GM12878 (cell line): ENCODE results near the gene ASIC2. TPM values are rescaled to one million over a fixed set of nuclear protein-coding genes. Genes with fewer than 3 reads are reported as not detected.

Experiments
- ATAC-seq: fragments of 200-7000 bp; cut with Tn5 transposase; 3 replicates; pipeline ENCODE4 v1.9.1; 2020; ENCODE audit warnings: mild to moderate bottlenecking, moderate library complexity
- BruUV-seq: library from RNA; stranded (reverse); fragments of 400-500 nt; replicated peaks from 2 replicates; lab custom pipeline; 2021; lab: Mats Ljungman, UMichigan
- CTCF ChIA-PET: fragments of 300-600 bp; sonication (Branson Sonifier 250); formaldehyde crosslinking; extraction: SDS; loops from one replicate; lab custom pipeline; 2021; ENCODE audit warnings: inconsistent platforms; lab: Yijun Ruan, JAX
- POLR2A ChIA-PET: fragments of 350-600 bp; formaldehyde crosslinking; extraction: SDS; loops from one replicate; lab custom pipeline; 2021; ENCODE audit warnings: inconsistent platforms; lab: Charles Lee
- RAD21 ChIA-PET: fragments of 300-600 bp; sonication (Branson Sonifier 250); formaldehyde crosslinking; loops from one replicate; lab custom pipeline; 2023; ENCODE audit warnings: antibody characterized with exemption; ENCODE audit not compliant: unreplicated experiment; lab: Charles Lee
- SMC1A ChIA-PET: fragments of 300-600 bp; sonication (Branson Sonifier 250); formaldehyde crosslinking; loops from one replicate; lab custom pipeline; 2023; ENCODE audit not compliant: unreplicated experiment, uncharacterized antibody; lab: Charles Lee
- DNase-seq: peaks from one replicate; pipeline ENCODE4 v3.0.0-alpha.2; 2011; ENCODE audit warnings: low read depth, low spot score
- FAIRE-seq: peaks from 3 replicates; lab custom pipeline; 2011; peaks lifted over from hg19 to GRCh38; lab: Jason Lieb, UNC
- H2AFZ ChIP-seq: 2 replicates; pipeline ENCODE4 v1.6.0; 2011; ENCODE audit warnings: low read depth, low read length, control low read depth; ENCODE audit not compliant: control insufficient read depth
- H3K27ac ChIP-seq: 2 replicates; pipeline ENCODE4 v1.5.1; 2011; ENCODE audit warnings: control low read depth; ENCODE audit not compliant: control insufficient read depth, insufficient read depth
- H3K27me3 ChIP-seq, 2 experiments: replicated peaks in 1 of 2; 2 replicates each; pipeline versions ENCODE4 v1.6.0 to v1.6.1; 2011; ENCODE audit warnings: low read length in 1 of 2; ENCODE audit not compliant: control insufficient read depth in 2 of 2, insufficient read depth in 2 of 2
- H3K36me3 ChIP-seq, 2 experiments: 2 replicates each; pipeline ENCODE4 v1.5.1; 2011; ENCODE audit warnings: low read length in 1 of 2; ENCODE audit not compliant: control insufficient read depth in 2 of 2, insufficient read depth in 2 of 2
- H3K4me1 ChIP-seq: 2 replicates; pipeline ENCODE4 v1.6.1; 2011; ENCODE audit warnings: mild to moderate bottlenecking, low read length, moderate library complexity, mixed read lengths; ENCODE audit not compliant: control insufficient read depth, insufficient read depth
- H3K4me2 ChIP-seq: 2 replicates; pipeline ENCODE4 v1.6.0; 2011; ENCODE audit warnings: control low read depth; ENCODE audit not compliant: control insufficient read depth, insufficient read depth
- H3K4me3 ChIP-seq: fragments of 200-600 bp; sonication (generic); 2 replicates; pipeline ENCODE4 v1.5.1; 2016
- H3K79me2 ChIP-seq: 2 replicates; pipeline ENCODE4 v1.6.0; 2011; ENCODE audit warnings: low read length; ENCODE audit not compliant: control insufficient read depth, insufficient read depth
- H3K9ac ChIP-seq: 2 replicates; pipeline ENCODE4 v1.8.0; 2011; ENCODE audit warnings: low read length, control low read depth, mixed read lengths; ENCODE audit not compliant: control insufficient read depth, insufficient read depth
- H3K9me3 ChIP-seq: replicated peaks from 3 replicates; pipeline ENCODE4 v1.5.1; 2011; ENCODE audit warnings: mild to moderate bottlenecking, low read length; ENCODE audit not compliant: control insufficient read depth, insufficient read depth
- H4K20me1 ChIP-seq: 2 replicates; pipeline ENCODE4 v1.6.0; 2011; ENCODE audit not compliant: control insufficient read depth, insufficient read depth
- BCL11A ChIP-seq: IDR thresholded peaks from 2 replicates; pipeline ENCODE4 v1.6.1; 2011; ENCODE audit warnings: low read depth, low read length
- BMI1 ChIP-seq: fragments of 450-650 bp; IDR thresholded peaks from 2 replicates; pipeline ENCODE4 v1.6.1; 2016; ENCODE audit warnings: mild to moderate bottlenecking, moderate library complexity, borderline replicate concordance
- HDAC6 ChIP-seq: fragments of 200-600 bp; sonication (generic); IDR thresholded peaks from one replicate; pipeline ENCODE4 v1.8.0; 2017; ENCODE audit warnings: antibody characterized with exemption; ENCODE audit not compliant: unreplicated experiment
- JUNB ChIP-seq: IDR thresholded peaks from 2 replicates; pipeline ENCODE4 v1.6.1; 2016; ENCODE audit warnings: antibody characterized with exemption, mild to moderate bottlenecking
- JUND ChIP-seq: IDR thresholded peaks from 2 replicates; pipeline ENCODE4 v1.6.1; 2012; ENCODE audit warnings: low read depth, mild to moderate bottlenecking, low read length, improper control_type of control experiment, moderate library complexity
- KLF5 ChIP-seq: fragments of 450-650 bp; IDR thresholded peaks from 2 replicates; pipeline ENCODE4 v1.6.1; 2014; ENCODE audit warnings: mild to moderate bottlenecking; ENCODE audit not compliant: partially characterized antibody
- LARP7 ChIP-seq: fragments of 450-650 bp; IDR thresholded peaks from 2 replicates; pipeline ENCODE4 v1.6.1; 2017; ENCODE audit warnings: mild to moderate bottlenecking
- NFIC ChIP-seq: IDR thresholded peaks from 2 replicates; pipeline ENCODE4 v1.6.1; 2012; ENCODE audit warnings: low read depth, mild to moderate bottlenecking, inconsistent platforms, low read length, moderate library complexity
- RELA ChIP-seq: fragments of 450-650 bp; IDR thresholded peaks from 2 replicates; pipeline ENCODE4 v1.8.0; 2014; ENCODE audit warnings: borderline replicate concordance; ENCODE audit not compliant: partially characterized antibody
- RFX5 ChIP-seq: IDR thresholded peaks from 2 replicates; pipeline ENCODE4 v1.6.1; 2011; ENCODE audit warnings: low read depth, low read length, improper control_type of control experiment
- SMARCA5 ChIP-seq: fragments of 450-650 bp; IDR thresholded peaks from 2 replicates; pipeline ENCODE4 v1.6.1; 2017; ENCODE audit warnings: mild to moderate bottlenecking
- TCF7 ChIP-seq: IDR thresholded peaks from 2 replicates; pipeline ENCODE4 v1.6.1; 2014; ENCODE audit warnings: antibody characterized with exemption, borderline replicate concordance
- ZNF217 ChIP-seq: fragments of 450-650 bp; IDR thresholded peaks from 2 replicates; pipeline ENCODE4 v1.6.1; 2017; ENCODE audit warnings: antibody characterized with exemption, mild to moderate bottlenecking
- WGBS: methylation state at CpG from one replicate; pipeline ENCODE4 v1.1.6; 2016; ENCODE audit warnings: low lambda C conversion rate; ENCODE audit not compliant: insufficient replicate concordance, insufficient coverage; ENCODE audit errors: missing lambda C conversion rate; 5-methylcytosine and 5-hydroxymethylcytosine counted together
- in situ Hi-C: fragments of 300-500 bp; cut with MboI; formaldehyde crosslinking; loops from 9 replicates; pipeline ENCODE4 v1.14.3; 2018; ENCODE audit warnings: mixed read lengths
- intact Hi-C: fragments of 100-400 bp; cut with micrococcal nuclease; formaldehyde crosslinking; loops from one replicate; pipeline ENCODE4 v1.14.2; 2022; ENCODE audit not compliant: unreplicated experiment
- polyA plus RNA-seq, 11 experiments: library from polyadenylated mRNA; depleted of rRNA in 4 of 11; unstranded in 6 of 11; stranded (reverse) in 5 of 11; fragments of >200 nt; fragmentation: Nextera tagmentation in 4 of 11; fragmentation: Illumina TruSeq in 1 of 11; extraction: Ambion mirVana in 4 of 11; extraction: Trizol in 1 of 11; gene quantifications; 1 replicate in 1 of 11; 2 replicates in 10 of 11; pipeline versions ENCODE4 v1.2.1 to v1.2.3, GENCODE V29; 2011 to 2016; ENCODE audit warnings: inconsistent platforms in 2 of 11, missing spikeins in 2 of 11, low read depth in 1 of 11
- total RNA-seq, 4 experiments: library from RNA; depleted of rRNA in 3 of 4; stranded (reverse); fragments of >200 nt in 3 of 4; fragmentation: Illumina TruSeq in 1 of 4; extraction: Trizol in 1 of 4; gene quantifications; 2 replicates each; pipeline versions ENCODE4 v1.2.1 to v1.2.3, GENCODE V29; 2013 to 2021
- TF ChIP-seq, protein P1 (sequence below): fragments of 450-650 bp; IDR thresholded peaks from 2 replicates; pipeline ENCODE4 v1.6.1; 2017; ENCODE audit warnings: antibody characterized with exemption, mild to moderate bottlenecking, moderate library complexity
- TF ChIP-seq, protein P2 (sequence below): fragments of 450-650 bp; IDR thresholded peaks from 2 replicates; pipeline ENCODE4 v1.6.1; 2016; ENCODE audit warnings: mild to moderate bottlenecking
- TF ChIP-seq, protein P3 (sequence below): fragments of 450-650 bp; IDR thresholded peaks from 2 replicates; pipeline ENCODE4 v1.6.1; 2017; ENCODE audit warnings: low read depth, mild to moderate bottlenecking, moderate library complexity
- TF ChIP-seq, protein P4 (sequence below): fragments of 450-650 bp; conservative IDR thresholded peaks from 2 replicates; pipeline ENCODE4 v1.6.1; 2017; ENCODE audit warnings: mild to moderate bottlenecking, moderate library complexity
- TF ChIP-seq, protein P5 (sequence below): fragments of 450-650 bp; IDR thresholded peaks from 2 replicates; pipeline ENCODE4 v1.6.1; 2014; ENCODE audit warnings: mild to moderate bottlenecking

ASIC2 gene
- total and polyA plus RNA-seq, 10 of the 15 experiments (the other 5 are each of a cell fraction or from before 2014, with no cell fraction given): not detected

DNA sequence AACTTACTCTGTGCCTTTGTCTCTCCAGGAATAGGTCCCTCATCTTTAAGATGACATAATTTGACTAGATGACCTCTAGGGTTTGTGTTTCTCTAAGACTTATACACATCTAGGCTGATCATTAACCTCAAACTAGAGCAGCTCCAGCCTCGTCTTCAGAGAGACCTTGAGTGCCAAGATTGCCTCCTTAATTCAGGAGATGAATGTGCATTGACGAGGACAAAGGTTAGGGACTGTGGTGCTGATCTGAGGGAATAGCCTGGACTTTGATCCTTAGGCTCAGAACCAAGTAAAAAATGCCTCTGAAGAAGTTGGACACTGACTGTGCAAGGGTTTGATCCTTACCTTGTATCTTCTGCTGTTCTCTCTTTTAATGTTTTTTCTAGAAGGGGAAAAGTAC is 17.2 kb upstream of the ASIC2 start:
- no peak overlapping the region for H2AFZ ChIP-seq
- in situ Hi-C loops (no loop called here), intact Hi-C loops (no loop called here)
- no peak overlapping the region for H3K4me2 ChIP-seq
- ChIA-PET SMC1A (no interaction called here), CTCF (no interaction called here), RAD21 (no interaction called here), POLR2A (no interaction called here)
- no peaks in the 10 kb centered on the region for H3K9me3 ChIP-seq
- no peak overlapping the region for H3K27ac ChIP-seq
- H3K36me3 ChIP-seq: no peaks in the 10 kb centered on the region
- FAIRE-seq: no peak
- BruUV-seq: no TSS peak
- no peak overlapping the region for H3K9ac ChIP-seq
- H3K4me1 ChIP-seq: no peaks in the 10 kb centered on the region
- DNase-seq: no peak
- 0% methylated on average over 2 of the region's 2 CpGs for WGBS
- H3K4me3 ChIP-seq: no peak overlapping the region
- H3K79me2 ChIP-seq: no peaks in the 10 kb centered on the region
- ATAC-seq: no peak
- H3K27me3 ChIP-seq: no peaks in the 10 kb centered on the region; a peak in 2 of 4 replicates
- H4K20me1 ChIP-seq: no peaks in the 10 kb centered on the region
- TF ChIP-seq ZNF217: no peak
- TF ChIP-seq, protein P1, sequence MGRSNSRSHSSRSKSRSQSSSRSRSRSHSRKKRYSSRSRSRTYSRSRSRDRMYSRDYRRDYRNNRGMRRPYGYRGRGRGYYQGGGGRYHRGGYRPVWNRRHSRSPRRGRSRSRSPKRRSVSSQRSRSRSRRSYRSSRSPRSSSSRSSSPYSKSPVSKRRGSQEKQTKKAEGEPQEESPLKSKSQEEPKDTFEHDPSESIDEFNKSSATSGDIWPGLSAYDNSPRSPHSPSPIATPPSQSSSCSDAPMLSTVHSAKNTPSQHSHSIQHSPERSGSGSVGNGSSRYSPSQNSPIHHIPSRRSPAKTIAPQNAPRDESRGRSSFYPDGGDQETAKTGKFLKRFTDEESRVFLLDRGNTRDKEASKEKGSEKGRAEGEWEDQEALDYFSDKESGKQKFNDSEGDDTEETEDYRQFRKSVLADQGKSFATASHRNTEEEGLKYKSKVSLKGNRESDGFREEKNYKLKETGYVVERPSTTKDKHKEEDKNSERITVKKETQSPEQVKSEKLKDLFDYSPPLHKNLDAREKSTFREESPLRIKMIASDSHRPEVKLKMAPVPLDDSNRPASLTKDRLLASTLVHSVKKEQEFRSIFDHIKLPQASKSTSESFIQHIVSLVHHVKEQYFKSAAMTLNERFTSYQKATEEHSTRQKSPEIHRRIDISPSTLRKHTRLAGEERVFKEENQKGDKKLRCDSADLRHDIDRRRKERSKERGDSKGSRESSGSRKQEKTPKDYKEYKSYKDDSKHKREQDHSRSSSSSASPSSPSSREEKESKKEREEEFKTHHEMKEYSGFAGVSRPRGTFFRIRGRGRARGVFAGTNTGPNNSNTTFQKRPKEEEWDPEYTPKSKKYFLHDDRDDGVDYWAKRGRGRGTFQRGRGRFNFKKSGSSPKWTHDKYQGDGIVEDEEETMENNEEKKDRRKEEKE: no peak
- TF ChIP-seq TCF7: no peak
- TF ChIP-seq BCL11A: no peak
- TF ChIP-seq, protein P2, sequence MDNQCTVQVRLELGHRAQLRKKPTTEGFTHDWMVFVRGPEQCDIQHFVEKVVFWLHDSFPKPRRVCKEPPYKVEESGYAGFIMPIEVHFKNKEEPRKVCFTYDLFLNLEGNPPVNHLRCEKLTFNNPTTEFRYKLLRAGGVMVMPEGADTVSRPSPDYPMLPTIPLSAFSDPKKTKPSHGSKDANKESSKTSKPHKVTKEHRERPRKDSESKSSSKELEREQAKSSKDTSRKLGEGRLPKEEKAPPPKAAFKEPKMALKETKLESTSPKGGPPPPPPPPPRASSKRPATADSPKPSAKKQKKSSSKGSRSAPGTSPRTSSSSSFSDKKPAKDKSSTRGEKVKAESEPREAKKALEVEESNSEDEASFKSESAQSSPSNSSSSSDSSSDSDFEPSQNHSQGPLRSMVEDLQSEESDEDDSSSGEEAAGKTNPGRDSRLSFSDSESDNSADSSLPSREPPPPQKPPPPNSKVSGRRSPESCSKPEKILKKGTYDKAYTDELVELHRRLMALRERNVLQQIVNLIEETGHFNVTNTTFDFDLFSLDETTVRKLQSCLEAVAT: no peak
- TF ChIP-seq, protein P3, sequence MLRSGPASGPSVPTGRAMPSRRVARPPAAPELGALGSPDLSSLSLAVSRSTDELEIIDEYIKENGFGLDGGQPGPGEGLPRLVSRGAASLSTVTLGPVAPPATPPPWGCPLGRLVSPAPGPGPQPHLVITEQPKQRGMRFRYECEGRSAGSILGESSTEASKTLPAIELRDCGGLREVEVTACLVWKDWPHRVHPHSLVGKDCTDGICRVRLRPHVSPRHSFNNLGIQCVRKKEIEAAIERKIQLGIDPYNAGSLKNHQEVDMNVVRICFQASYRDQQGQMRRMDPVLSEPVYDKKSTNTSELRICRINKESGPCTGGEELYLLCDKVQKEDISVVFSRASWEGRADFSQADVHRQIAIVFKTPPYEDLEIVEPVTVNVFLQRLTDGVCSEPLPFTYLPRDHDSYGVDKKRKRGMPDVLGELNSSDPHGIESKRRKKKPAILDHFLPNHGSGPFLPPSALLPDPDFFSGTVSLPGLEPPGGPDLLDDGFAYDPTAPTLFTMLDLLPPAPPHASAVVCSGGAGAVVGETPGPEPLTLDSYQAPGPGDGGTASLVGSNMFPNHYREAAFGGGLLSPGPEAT: no peak
- no peak for TF ChIP-seq NFIC
- TF ChIP-seq JUNB: no peak
- TF ChIP-seq HDAC6: no peak
- TF ChIP-seq RELA: no peak
- TF ChIP-seq, protein P4, sequence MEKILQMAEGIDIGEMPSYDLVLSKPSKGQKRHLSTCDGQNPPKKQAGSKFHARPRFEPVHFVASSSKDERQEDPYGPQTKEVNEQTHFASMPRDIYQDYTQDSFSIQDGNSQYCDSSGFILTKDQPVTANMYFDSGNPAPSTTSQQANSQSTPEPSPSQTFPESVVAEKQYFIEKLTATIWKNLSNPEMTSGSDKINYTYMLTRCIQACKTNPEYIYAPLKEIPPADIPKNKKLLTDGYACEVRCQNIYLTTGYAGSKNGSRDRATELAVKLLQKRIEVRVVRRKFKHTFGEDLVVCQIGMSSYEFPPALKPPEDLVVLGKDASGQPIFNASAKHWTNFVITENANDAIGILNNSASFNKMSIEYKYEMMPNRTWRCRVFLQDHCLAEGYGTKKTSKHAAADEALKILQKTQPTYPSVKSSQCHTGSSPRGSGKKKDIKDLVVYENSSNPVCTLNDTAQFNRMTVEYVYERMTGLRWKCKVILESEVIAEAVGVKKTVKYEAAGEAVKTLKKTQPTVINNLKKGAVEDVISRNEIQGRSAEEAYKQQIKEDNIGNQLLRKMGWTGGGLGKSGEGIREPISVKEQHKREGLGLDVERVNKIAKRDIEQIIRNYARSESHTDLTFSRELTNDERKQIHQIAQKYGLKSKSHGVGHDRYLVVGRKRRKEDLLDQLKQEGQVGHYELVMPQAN: no peak
- no peak for TF ChIP-seq BMI1
- TF ChIP-seq LARP7: no peak
- no peak for TF ChIP-seq SMARCA5
- TF ChIP-seq, protein P5, sequence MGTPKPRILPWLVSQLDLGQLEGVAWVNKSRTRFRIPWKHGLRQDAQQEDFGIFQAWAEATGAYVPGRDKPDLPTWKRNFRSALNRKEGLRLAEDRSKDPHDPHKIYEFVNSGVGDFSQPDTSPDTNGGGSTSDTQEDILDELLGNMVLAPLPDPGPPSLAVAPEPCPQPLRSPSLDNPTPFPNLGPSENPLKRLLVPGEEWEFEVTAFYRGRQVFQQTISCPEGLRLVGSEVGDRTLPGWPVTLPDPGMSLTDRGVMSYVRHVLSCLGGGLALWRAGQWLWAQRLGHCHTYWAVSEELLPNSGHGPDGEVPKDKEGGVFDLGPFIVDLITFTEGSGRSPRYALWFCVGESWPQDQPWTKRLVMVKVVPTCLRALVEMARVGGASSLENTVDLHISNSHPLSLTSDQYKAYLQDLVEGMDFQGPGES: no peak
- no peak for TF ChIP-seq JUND
- TF ChIP-seq RFX5: no peak
- no peak for TF ChIP-seq KLF5
